Mesenchymal stem cell (in vitro differentiated cells and primary cell): ENCODE data around the gene KCTD1.

ENCODE experiments used
- DNase-seq: peaks from one replicate; pipeline ENCODE4 v3.0.0-alpha.2; 2013
- H2AFZ ChIP-seq: one replicate; pipeline ENCODE4 v1.6.1; 2013; ENCODE audit warnings: low read depth, mild to moderate bottlenecking, control low read depth, inconsistent platforms, low read length, moderate library complexity
- H2AK5ac ChIP-seq: 2 replicates; pipeline ENCODE4 v1.6.1; 2013; ENCODE audit warnings: low read length, moderate library complexity, mild to moderate bottlenecking, inconsistent platforms; ENCODE audit not compliant: severe bottlenecking
- H2BK120ac ChIP-seq: one replicate; pipeline ENCODE4 v1.6.1; 2013; ENCODE audit warnings: low read depth, mild to moderate bottlenecking, inconsistent platforms, low read length, moderate library complexity
- H2BK12ac ChIP-seq, 2 experiments: one replicate each; pipeline ENCODE4 v1.6.1; 2013; ENCODE audit warnings: inconsistent platforms in 2 of 2, low read length in 2 of 2, mild to moderate bottlenecking in 2 of 2, moderate library complexity in 2 of 2, control low read depth in 1 of 2
- H2BK15ac ChIP-seq: one replicate; pipeline ENCODE4 v1.6.1; 2013; ENCODE audit warnings: mild to moderate bottlenecking, low read depth, inconsistent platforms; ENCODE audit not compliant: poor library complexity, severe bottlenecking
- H2BK5ac ChIP-seq: 2 replicates; pipeline ENCODE4 v1.6.1; 2013; ENCODE audit warnings: low read depth, mild to moderate bottlenecking, low read length, control low read depth, inconsistent platforms; ENCODE audit not compliant: poor library complexity, severe bottlenecking
- H3K14ac ChIP-seq, 2 experiments: one replicate each; pipeline ENCODE4 v1.6.1; 2013; ENCODE audit warnings: inconsistent platforms in 2 of 2, low read length in 2 of 2, control low read depth in 1 of 2, mild to moderate bottlenecking in 1 of 2, moderate library complexity in 1 of 2
- H3K18ac ChIP-seq, 2 experiments: one replicate each; pipeline ENCODE4 v1.6.1; 2013; ENCODE audit warnings: inconsistent platforms in 2 of 2, low read length in 2 of 2, control low read depth in 1 of 2, low read depth in 1 of 2, mild to moderate bottlenecking in 1 of 2
- H3K23ac ChIP-seq, 2 experiments: one replicate each; pipeline ENCODE4 v1.6.1; 2013; ENCODE audit warnings: inconsistent platforms in 2 of 2, low read length in 2 of 2, mild to moderate bottlenecking in 2 of 2, moderate library complexity in 2 of 2, control low read depth in 1 of 2
- H3K27ac ChIP-seq: 2 replicates; pipeline ENCODE4 v1.5.1; 2013; ENCODE audit warnings: mild to moderate bottlenecking, moderate library complexity, low read length, control low read depth, inconsistent platforms; ENCODE audit not compliant: poor library complexity, severe bottlenecking
- H3K27me3 ChIP-seq, 2 experiments: 2 replicates each; pipeline versions ENCODE4 v1.6.1 to v1.7.0; 2013; ENCODE audit warnings: low read length in 2 of 2, mild to moderate bottlenecking in 2 of 2, moderate library complexity in 2 of 2, control low read depth in 1 of 2, inconsistent platforms in 1 of 2; ENCODE audit not compliant: control insufficient read depth in 1 of 2, insufficient read depth in 1 of 2
- H3K36me3 ChIP-seq, 2 experiments: 2 replicates each; pipeline versions ENCODE4 v1.6.1 to v1.7.0; 2013; ENCODE audit warnings: low read length in 2 of 2, control low read depth in 1 of 2, inconsistent platforms in 1 of 2, low read depth in 1 of 2, mild to moderate bottlenecking in 1 of 2; ENCODE audit not compliant: insufficient read depth in 2 of 2, control insufficient read depth in 1 of 2
- H3K4ac ChIP-seq, 2 experiments: one replicate each; pipeline ENCODE4 v1.6.1; 2013; ENCODE audit warnings: inconsistent platforms in 2 of 2, low read length in 2 of 2, mild to moderate bottlenecking in 2 of 2, moderate library complexity in 2 of 2, control low read depth in 1 of 2, low read depth in 1 of 2
- H3K4me1 ChIP-seq: 2 replicates; pipeline ENCODE4 v1.6.1; 2013; ENCODE audit warnings: low read depth, low read length, control low read depth; ENCODE audit not compliant: control insufficient read depth, insufficient read depth
- H3K4me2 ChIP-seq: 2 replicates; pipeline ENCODE4 v1.6.1; 2013; ENCODE audit warnings: low read length, mild to moderate bottlenecking, inconsistent platforms; ENCODE audit not compliant: poor library complexity, severe bottlenecking
- H3K4me3 ChIP-seq, 2 experiments: 2 replicates each; pipeline versions ENCODE4 v1.5.1 to v1.7.0; 2013; ENCODE audit warnings: low read length in 2 of 2, mild to moderate bottlenecking in 2 of 2, control low read depth in 1 of 2, low read depth in 1 of 2; ENCODE audit not compliant: insufficient read depth in 1 of 2
- H3K79me1 ChIP-seq: replicated peaks from 2 replicates; pipeline ENCODE4 v1.6.1; 2013; ENCODE audit warnings: mild to moderate bottlenecking, control low read depth, low read length, inconsistent platforms; ENCODE audit not compliant: poor library complexity, severe bottlenecking
- H3K9ac ChIP-seq: 2 replicates; pipeline ENCODE4 v1.7.0; 2013; ENCODE audit warnings: mild to moderate bottlenecking, low read length, moderate library complexity
- H3K9me3 ChIP-seq: 2 replicates; pipeline ENCODE4 v1.7.0; 2013; ENCODE audit warnings: mild to moderate bottlenecking, low read length; ENCODE audit not compliant: control insufficient read depth
- H4K8ac ChIP-seq: one replicate; pipeline ENCODE4 v1.6.1; 2013; ENCODE audit warnings: inconsistent platforms, mild to moderate bottlenecking, low read length, moderate library complexity
- H4K91ac ChIP-seq: one replicate; pipeline ENCODE4 v1.6.1; 2013; ENCODE audit warnings: mild to moderate bottlenecking, low read length, inconsistent platforms
- WGBS: methylation state at CpG from one replicate; pipeline ENCODE4 v1.1.7; 2013; ENCODE audit warnings: mixed read lengths; 5-methylcytosine and 5-hydroxymethylcytosine counted together

Gene KCTD1

DNA sequence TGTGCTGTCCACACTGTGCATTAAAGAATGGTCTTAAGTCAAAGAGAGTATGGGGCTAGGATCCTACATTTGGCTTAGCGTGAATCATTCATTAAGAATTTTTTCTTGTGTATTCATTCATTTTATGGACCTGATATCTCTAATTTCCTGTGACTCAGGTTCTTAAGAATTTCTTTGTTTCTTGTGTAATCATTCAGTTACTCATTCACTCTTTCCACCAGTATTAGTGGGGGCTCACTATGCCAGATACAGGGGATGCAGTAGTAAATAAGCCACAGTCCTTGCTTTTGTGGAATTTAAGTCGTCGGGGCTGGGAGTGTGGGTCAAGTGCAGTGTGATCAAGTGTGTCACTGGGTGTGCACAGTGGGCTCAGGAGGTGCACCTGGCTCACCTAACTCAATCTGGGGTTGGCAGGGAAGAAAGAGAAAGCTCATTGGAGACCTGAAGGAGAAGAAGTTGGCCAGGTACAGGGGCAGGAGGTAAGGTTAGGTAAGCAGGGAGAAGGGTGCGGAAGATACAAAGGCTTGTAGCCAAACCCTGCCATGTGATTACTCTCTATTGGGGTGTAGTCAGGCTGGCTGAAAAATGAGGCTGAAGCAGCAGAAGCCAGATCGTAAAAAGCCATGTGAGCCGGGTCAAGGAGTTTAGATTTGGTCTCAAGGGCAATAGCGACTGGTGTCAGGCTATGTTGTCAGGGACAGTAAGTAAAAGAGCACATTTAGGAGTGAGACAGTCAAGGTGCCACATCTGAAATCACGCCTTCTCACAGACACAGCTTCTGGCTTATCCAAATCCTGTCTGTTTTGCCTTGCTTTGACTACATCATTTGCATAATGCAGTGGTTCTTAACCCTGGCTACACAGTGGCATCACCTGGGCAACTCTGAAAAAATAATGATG is 67.2 kb downstream of the KCTD1 start:
- peak overlapping the region; percentile 44 for H3K9ac ChIP-seq
- no peak overlapping the region for H2AFZ ChIP-seq
- no peak overlapping the region for H3K4me2 ChIP-seq
- no peak overlapping the region for H3K14ac ChIP-seq
- H3K36me3 ChIP-seq = no peaks in the 10 kb centered on the region
- H2BK5ac ChIP-seq = peak overlapping the region; percentile 95
- peaks cover 28% of the 10 kb centered on the region for H3K4me1 ChIP-seq
- H3K4me3 ChIP-seq = peak overlapping the region in 1 of 2 experiments; percentile 54
- H3K9me3 ChIP-seq = no peaks in the 10 kb centered on the region
- H3K27me3 ChIP-seq = no peaks in the 10 kb centered on the region
- H2BK12ac ChIP-seq = peak overlapping the region in 1 of 2 experiments; percentile 76
- H3K79me1 ChIP-seq = peaks cover 12% of the 10 kb centered on the region
- no peak overlapping the region for H3K23ac ChIP-seq
- H2BK120ac ChIP-seq = no peak overlapping the region
- 48% methylated on average over 7 of the region's 8 CpGs for WGBS
- peak; percentile 89 for DNase-seq
- peak overlapping the region; percentile 87 for H3K27ac ChIP-seq
- H2BK15ac ChIP-seq = no peak overlapping the region
- peak overlapping the region; percentile 53 for H4K91ac ChIP-seq
- H2AK5ac ChIP-seq = peak overlapping the region; percentile 96
- peak overlapping the region in 1 of 2 experiments; percentile 70 for H3K4ac ChIP-seq
- H4K8ac ChIP-seq = peak overlapping the region; percentile 79
- H3K18ac ChIP-seq = peak overlapping the region; percentile 31 to 85

DNA sequence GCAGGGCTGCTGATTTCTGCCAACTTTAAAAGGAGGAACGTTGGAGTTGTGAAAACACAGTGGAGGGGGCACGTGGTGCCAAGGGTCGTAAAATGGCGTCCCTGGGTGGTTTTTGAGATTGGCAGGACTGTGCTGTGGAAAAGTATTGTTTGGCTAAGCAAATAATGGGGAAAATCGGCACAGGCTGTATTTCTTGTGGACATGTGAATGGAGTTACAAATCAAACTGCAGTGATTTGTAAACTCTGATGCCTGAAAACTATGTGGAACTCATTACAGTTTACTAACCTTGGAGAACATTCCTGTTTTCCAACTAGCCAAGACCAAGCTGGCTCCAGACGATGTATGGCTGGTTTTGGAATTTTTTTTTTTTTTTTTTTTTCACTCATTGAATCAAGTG is 68.7 kb downstream of the KCTD1 start:
- H3K9me3 ChIP-seq = no peaks in the 10 kb centered on the region
- H3K36me3 ChIP-seq = no peaks in the 10 kb centered on the region
- peak overlapping the region; percentile 94 for H2AK5ac ChIP-seq
- 59% methylated on average over 6 of the region's 6 CpGs for WGBS
- no peak overlapping the region for H4K91ac ChIP-seq
- H3K23ac ChIP-seq = no peak overlapping the region
- H2AFZ ChIP-seq = no peak overlapping the region
- peak overlapping the region in 1 of 2 experiments; percentile 64 for H3K18ac ChIP-seq
- H3K14ac ChIP-seq = no peak overlapping the region
- H2BK120ac ChIP-seq = peak overlapping the region; percentile 54
- H2BK5ac ChIP-seq = peak overlapping the region; percentile 98
- H3K4ac ChIP-seq = no peak overlapping the region
- peak overlapping the region; percentile 97 for H3K27ac ChIP-seq
- H4K8ac ChIP-seq = no peak overlapping the region
- H3K79me1 ChIP-seq = peaks cover 7% of the 10 kb centered on the region
- no peak overlapping the region for H3K4me2 ChIP-seq
- peak overlapping the region in 1 of 2 experiments; percentile 28 for H2BK12ac ChIP-seq
- H3K9ac ChIP-seq = peak overlapping the region; percentile 71
- H3K27me3 ChIP-seq = no peaks in the 10 kb centered on the region
- H3K4me3 ChIP-seq = no peak overlapping the region
- DNase-seq = no peak
- H2BK15ac ChIP-seq = no peak overlapping the region
- H3K4me1 ChIP-seq = peaks cover 27% of the 10 kb centered on the region

DNA sequence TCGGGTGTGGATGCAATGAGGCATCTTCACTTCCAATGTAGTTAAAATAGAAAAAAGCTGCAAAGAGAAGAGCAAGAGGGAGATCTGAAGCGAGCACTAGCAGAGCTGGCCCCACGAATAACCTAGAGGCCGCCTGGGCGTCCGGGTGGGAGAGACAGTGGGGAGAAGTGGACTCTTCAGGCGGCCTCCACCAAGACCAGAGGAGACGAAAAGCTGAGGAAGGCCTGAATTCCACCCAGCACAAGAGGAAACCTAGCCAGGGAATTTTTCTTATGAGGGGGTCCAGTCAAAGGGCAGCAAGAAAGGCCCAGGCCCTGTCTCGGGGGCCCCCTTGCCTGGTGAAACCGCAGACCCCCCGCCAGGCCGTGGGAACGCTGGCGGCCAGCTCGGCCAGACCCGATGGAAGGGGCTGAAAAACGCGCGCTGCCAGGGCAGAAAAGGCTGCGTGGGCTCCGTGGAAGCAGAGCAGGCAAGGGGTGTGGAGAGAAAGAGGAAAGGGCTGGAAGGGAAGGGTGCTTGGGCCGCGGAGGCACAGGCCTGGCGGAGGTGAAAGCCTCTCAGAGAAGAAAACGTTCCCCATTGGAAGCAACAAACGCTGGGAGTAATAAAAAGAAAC is 69.2 kb downstream of the KCTD1 start:
- no peak overlapping the region for H2AFZ ChIP-seq
- H3K4ac ChIP-seq = peak overlapping the region in 1 of 2 experiments; percentile 24
- peaks cover 25% of the 10 kb centered on the region for H3K4me1 ChIP-seq
- no peak for DNase-seq
- H3K27me3 ChIP-seq = no peaks in the 10 kb centered on the region
- H3K4me3 ChIP-seq = no peak overlapping the region
- no peaks in the 10 kb centered on the region for H3K36me3 ChIP-seq
- H3K9ac ChIP-seq = peak overlapping the region; percentile 71
- peak overlapping the region; percentile 98 for H2BK5ac ChIP-seq
- no peak overlapping the region for H3K14ac ChIP-seq
- H2BK120ac ChIP-seq = peak overlapping the region; percentile 54
- WGBS = 70% methylated on average over 26 of the region's 26 CpGs
- peak overlapping the region; percentile 64 to 81 for H3K18ac ChIP-seq
- H2BK15ac ChIP-seq = peak overlapping the region; percentile 67
- peak overlapping the region; percentile 64 for H4K91ac ChIP-seq
- H3K27ac ChIP-seq = peak overlapping the region; percentile 97
- H3K79me1 ChIP-seq = peaks cover 5% of the 10 kb centered on the region
- H3K23ac ChIP-seq = no peak overlapping the region
- H2AK5ac ChIP-seq = peak overlapping the region; percentile 94
- H4K8ac ChIP-seq = peak overlapping the region; percentile 95
- no peak overlapping the region for H3K4me2 ChIP-seq
- H2BK12ac ChIP-seq = peak overlapping the region; percentile 28 to 45
- H3K9me3 ChIP-seq = no peaks in the 10 kb centered on the region

DNA sequence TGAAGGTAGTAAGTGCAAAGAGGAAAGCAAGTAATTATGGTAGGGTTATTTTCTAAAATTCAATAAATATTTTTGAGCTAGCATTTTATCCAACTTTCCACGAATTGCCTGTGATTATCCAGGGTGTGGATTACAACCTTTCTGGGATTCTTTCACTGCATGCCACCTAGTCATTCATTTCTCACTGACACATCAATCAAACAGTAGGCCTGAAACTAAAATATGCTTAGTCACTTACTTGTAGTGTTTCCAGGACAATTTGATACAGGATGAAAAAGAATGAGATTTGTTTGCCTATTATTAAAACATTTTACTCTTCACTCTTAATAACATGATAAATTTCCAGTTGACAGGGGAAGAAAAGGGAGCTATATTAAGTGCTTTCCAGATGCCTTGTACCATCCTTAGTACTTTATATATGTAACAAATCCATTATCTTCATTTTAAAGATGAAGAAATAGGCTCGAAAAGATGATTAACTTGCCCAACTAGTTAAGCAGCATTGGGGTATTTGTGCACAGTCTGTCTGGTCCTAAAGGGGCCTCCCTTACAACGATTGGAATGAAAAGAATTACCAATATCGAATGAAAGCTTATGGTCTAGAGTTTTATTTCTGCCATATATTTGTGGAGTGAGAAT is 70.4 kb downstream of the KCTD1 start:
- 94% methylated on average over 4 of the region's 4 CpGs for WGBS
- Histone ChIP-seq H3K79me1 (peaks cover 3% of the 10 kb centered on the region), H4K8ac (no peak overlapping the region), H2AFZ (no peak overlapping the region), H3K4me3 (no peak overlapping the region), H4K91ac (no peak overlapping the region), H3K4ac (no peak overlapping the region), H2AK5ac (no peak overlapping the region), H3K27ac (peak overlapping the region; percentile 97), H3K9ac (no peak overlapping the region), H3K27me3 (no peaks in the 10 kb centered on the region), H3K9me3 (no peaks in the 10 kb centered on the region), H3K4me1 (peaks cover 22% of the 10 kb centered on the region), H2BK5ac (no peak overlapping the region), H2BK12ac (no peak overlapping the region), H3K4me2 (no peak overlapping the region), H2BK15ac (no peak overlapping the region), H3K23ac (no peak overlapping the region), H3K36me3 (no peaks in the 10 kb centered on the region), H3K18ac (no peak overlapping the region), H3K14ac (no peak overlapping the region), H2BK120ac (no peak overlapping the region)
- DNase-seq = no peak
